GM21390 (cell line): ENCODE data around the gene GRB2.

Experiments used
- ATAC-seq: cut with Tn5 transposase; IDR thresholded peaks from one replicate; pipeline ENCODE4 v1.9.1; 2021; ENCODE audit not compliant: unreplicated experiment

The GRB2 gene

GRCh38 chr17:75414488-75414887 lies 9.0 kb upstream of the GRB2 start:
- ATAC-seq = no peak

GRCh38 chr17:75412455-75413317 lies 7.2 kb upstream of the GRB2 start:
- ATAC-seq = no peak

GRCh38 chr17:75411328-75412067 lies 6.0 kb upstream of the GRB2 start:
- no peak for ATAC-seq

GRCh38 chr17:75410141-75410540 lies 4.7 kb upstream of the GRB2 start:
- no peak for ATAC-seq

GRCh38 chr17:75407655-75408352 lies 2.3 kb upstream of the GRB2 start:
- ATAC-seq = no peak

- ATAC-seq = no peak
These were observed 741 bp upstream of the GRB2 start for GRCh38 chr17:75406222-75406615.

GRCh38 chr17:75404731-75405364 lies 630 bp downstream of the GRB2 start:
- ATAC-seq = peak; percentile 12

- ATAC-seq = no peak
These were observed 1.2 kb downstream of the GRB2 start for GRCh38 chr17:75404223-75404730.

- ATAC-seq = no peak
These were observed 2.3 kb downstream of the GRB2 start for GRCh38 chr17:75403131-75403530.

GRCh38 chr17:75402026-75402425 lies 3.5 kb downstream of the GRB2 start:
- ATAC-seq = no peak

- no peak for ATAC-seq
These were observed 5.0 kb downstream of the GRB2 start for GRCh38 chr17:75400326-75400939.

- ATAC-seq = no peak
These were observed 7.2 kb downstream of the GRB2 start for GRCh38 chr17:75398279-75398678.

GRCh38 chr17:75397217-75397616 lies 8.3 kb downstream of the GRB2 start:
- ATAC-seq = no peak

GRCh38 chr17:75396796-75397195 lies 8.7 kb downstream of the GRB2 start:
- no peak for ATAC-seq

GRCh38 chr17:75396025-75396424 lies 9.5 kb downstream of the GRB2 start:
- ATAC-seq = no peak

GRCh38 chr17:75394332-75394918 lies 11.1 kb downstream of the GRB2 start:
- ATAC-seq = no peak

GRCh38 chr17:75393523-75394331 lies 11.8 kb downstream of the GRB2 start:
- ATAC-seq = peak; percentile 68

- ATAC-seq = no peak
These were observed 12.9 kb downstream of the GRB2 start for GRCh38 chr17:75392559-75392958.

GRCh38 chr17:75390982-75391381 lies 14.5 kb downstream of the GRB2 start:
- no peak for ATAC-seq
